Stimulated activated naive CD4-positive, alpha-beta T cell (primary cell): Measurements from ENCODE around the gene EFNA2.
"Not testable (repeated sequence)": the region's sequence is repeated elsewhere in the genome, so short reads cannot be mapped to it uniquely, and the experiment has no call there.

Source experiments
- DNase-seq, 6 experiments: peaks; one replicate each; lab custom pipeline; 2025; lab: John Stamatoyannopoulos, UW

EFNA2 gene

GRCh38 chr19:1285737-1286360, at the start of gene EFNA2:
EFNA2 (plus strand) TSS chr19:1285873; CDS start chr19:1286169, 296 bp downstream.
- no peak for DNase-seq

- DNase-seq: no peak
Observed at GRCh38 chr19:1236576-1236975, 49.1 kb upstream of the EFNA2 start.

GRCh38 chr19:1237027-1237659, 48.5 kb upstream of the EFNA2 start:
- no peak for DNase-seq

- peak in 2 of 6 experiments; percentile 39 to 43 for DNase-seq
Observed at GRCh38 chr19:1237754-1238368, 47.8 kb upstream of the EFNA2 start, which contains the start of gene CBARP. CBARP (minus strand) TSS chr19:1238005; CDS start chr19:1236100, 1,905 bp downstream.

GRCh38 chr19:1238369-1239303, 47.0 kb upstream of the EFNA2 start:
- peak in 1 of 6 experiments; percentile 29 for DNase-seq

- no peak for DNase-seq
Observed at GRCh38 chr19:1239420-1239795, 46.3 kb upstream of the EFNA2 start.

GRCh38 chr19:1239796-1240737, 45.6 kb upstream of the EFNA2 start:
- peak; percentile 87 to 93 (median 92) for DNase-seq

GRCh38 chr19:1240925-1241324, 44.7 kb upstream of the EFNA2 start:
- no peak for DNase-seq

DNA sequence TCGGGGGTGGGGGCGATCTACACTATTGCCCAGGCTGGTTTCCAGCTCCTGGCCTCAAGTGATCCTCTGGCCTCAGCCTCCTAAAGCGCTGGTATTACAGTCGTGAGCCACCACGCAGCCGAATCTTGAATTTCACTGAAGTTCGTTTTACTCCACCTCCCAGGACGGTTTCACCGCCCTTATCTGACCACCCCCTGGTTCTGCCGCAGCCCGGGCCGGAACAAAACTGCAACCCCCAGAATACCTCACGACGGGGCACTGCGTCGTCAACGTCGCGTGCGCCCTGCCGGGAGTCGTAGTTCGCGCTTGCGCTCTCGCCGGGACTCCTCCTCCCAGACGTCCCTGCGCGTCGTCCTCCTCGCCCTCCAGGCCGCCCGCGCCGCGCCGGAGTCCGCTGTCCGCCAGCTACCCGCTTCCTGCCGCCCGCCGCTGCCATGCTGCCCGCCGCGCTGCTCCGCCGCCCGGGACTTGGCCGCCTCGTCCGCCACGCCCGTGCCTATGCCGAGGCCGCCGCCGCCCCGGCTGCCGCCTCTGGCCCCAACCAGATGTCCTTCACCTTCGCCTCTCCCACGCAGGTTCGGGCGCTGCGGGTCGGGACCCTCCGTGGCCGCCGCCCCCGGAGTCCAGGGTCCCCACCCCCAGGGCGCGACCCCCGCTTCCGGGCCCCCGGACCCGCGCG, 44.1 kb upstream of the EFNA2 start, which contains the start of gene ATP5F1D:
Gene ATP5F1D (plus strand): TSS at position 335 of the 679 bp plus-strand sequence. CDS start 100 bp downstream, at position 435.
- DNase-seq: peak; percentile 70 to 84 (median 79)

- DNase-seq: peak; percentile 71 to 87 (median 80)
Observed at GRCh38 chr19:1243768-1244692, 41.6 kb upstream of the EFNA2 start.

DNA sequence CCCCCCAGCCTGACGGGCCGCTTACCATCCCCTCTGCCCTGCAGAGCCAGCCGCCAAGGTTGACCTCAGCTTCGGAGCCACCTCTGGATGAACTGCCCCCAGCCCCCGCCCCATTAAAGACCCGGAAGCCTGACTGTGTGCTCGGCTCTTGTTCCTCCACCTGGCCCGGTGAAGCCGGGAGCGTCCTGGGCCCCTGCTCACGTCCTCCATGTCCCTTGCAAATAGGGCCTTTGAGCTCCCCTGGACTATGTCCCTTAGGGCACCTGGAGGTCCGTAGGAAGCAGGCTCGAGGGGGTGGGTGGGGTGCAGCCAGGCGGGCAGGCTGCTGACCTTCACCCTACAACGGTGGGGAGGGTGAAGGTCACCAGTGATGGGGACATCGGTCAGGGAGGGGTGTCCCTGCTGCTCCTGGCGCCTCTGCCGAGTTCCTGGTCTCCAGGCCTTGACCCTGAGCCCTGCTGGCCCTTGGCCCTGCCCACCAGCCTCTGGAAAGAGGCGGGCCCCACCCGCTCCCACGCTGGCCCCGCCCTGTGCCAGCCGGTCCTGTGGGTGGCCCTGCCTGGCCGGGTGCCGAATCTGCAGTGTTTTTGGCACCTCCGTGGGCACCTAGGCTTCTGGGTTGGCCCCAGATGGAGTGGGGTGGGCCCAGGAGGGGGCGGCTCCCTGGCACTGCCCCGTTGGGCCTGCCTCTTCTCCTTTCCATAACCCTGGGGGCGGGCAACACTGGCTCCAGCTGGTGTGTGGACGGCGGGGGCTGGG, 40.8 kb upstream of the EFNA2 start:
- DNase-seq: no peak

DNA sequence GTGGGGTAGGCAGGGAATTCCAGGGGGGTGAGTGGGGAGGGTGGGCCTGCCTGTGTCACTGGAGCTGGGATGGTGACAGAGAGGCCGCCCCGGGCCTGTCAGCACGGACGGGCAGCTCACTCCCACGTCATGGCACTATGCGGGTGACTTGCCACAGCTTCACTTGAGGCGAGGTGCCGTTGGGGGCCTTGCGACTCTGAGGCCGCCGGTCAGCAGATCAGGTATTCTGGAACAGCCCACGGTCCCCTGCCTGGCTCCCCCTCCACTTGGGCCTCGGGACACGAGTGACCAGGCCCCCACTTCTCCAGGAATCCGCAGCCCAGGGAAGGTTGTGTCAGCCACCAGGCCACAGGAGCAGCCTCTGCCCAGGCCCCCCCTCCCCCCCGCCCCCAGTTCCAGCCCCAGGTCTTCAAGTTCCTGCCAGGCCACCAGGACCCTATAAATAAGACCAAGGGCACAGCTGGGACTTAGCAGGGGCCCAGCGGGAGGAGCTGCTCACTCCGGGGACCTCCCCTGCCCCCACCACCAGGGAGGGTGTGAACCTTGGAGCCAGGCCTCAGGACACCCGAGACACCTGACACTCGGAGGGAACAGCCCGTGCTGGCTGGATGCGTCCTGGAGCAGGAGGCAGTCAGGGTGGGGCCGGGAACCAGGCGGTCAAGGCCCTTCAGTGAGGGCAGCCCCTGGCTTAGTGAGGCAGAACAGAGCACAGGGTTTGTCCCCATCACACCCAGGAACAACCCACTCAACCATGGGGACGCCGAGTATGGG, 40.0 kb upstream of the EFNA2 start:
- DNase-seq: no peak

DNA sequence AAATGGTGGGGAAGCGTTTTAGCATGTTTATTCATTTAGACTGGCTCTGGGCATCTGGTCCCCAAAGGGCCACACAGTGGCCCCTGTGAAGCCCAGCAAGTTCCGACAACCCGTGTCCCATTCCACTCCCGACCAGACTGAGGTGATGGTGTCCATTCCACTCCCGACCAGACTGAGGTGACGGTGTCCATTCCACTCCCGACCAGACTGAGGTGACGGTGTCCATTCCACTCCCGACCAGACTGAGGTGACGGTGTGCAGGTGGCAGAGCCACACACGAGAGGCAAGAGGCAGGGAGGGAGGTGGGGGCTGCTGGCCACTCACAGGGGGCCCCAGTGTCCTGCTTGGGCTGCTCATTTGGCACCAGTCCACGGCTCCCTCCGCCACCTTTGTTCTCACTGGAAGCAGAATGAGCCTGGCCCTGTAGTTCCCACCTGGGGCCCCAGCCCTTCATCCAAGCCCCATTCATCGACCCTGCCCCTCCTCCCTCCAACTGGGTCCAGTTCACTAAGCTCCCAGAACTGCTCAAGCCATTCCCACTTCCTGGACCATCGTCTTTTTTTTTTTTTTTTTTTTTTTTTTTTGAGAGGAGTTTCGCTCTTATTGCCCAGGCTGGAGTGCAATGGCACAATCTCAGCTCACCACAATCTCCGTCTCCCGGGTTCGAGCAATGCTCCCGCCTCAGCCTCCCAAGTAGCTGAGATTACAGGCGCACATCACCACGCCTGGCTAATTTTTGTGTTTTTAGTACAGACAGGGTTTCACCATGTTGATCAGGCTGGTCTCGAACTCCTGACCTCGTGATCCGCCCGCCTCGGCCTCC, 39.2 kb upstream of the EFNA2 start:
- not testable (repeated sequence) for DNase-seq

- DNase-seq: no peak
Observed at GRCh38 chr19:1247748-1248138, 37.9 kb upstream of the EFNA2 start.

DNA sequence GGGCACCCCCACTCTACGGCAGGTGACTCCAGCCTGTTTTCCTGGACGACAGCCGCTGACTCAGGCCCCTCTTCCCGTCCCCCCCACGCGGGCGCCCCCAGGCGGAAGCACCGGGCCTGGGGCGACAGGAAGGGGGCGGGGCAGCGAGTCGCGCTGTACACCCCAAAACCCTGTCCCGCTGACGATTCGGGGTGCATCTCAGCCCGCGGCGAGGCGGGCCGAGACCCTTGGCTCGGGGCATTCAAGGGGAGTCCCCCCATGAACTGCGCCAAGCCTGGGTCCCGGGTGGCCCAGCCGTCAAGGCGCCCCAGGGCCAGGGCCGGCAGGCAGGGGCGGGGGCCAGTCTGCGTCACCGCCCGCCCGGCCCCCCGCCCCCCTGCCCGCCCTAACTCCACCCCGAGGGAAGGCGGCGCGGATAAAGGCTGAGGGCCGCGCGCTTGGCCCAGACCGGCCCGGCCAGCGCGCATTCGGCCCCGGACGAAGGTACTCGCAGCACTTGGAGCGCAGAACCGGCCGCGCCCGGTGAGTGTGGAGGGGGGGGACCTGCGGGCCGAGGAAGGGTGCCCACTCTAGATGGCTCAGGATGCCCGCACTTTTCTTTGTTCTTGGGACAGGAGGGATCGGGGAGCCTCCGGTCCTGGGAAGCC, 37.4 kb upstream of the EFNA2 start, which contains the start of gene MIDN:
Gene MIDN (plus strand): TSS at position 445 of the 647 bp plus-strand sequence. CDS start 1,714 bp downstream, outside the sequence.
- DNase-seq: peak; percentile 49 to 71 (median 66)

GRCh38 chr19:1248786-1249297, 36.8 kb upstream of the EFNA2 start:
- DNase-seq: peak; percentile 77 to 92 (median 85)
